Middle frontal gyrus (tissue), 1 donor: ENCODE results near the gene BRD4.

Experiments
- DNase-seq: peaks from one replicate; pipeline ENCODE4 v3.0.0-alpha.2; 2015; ENCODE audit warnings: low spot score; ENCODE audit errors: extremely low spot score

The BRD4 gene

GRCh38 chr19:15316498-15316897, 15.8 kb downstream of the BRD4 start:
- DNase-seq, result no peak

DNA sequence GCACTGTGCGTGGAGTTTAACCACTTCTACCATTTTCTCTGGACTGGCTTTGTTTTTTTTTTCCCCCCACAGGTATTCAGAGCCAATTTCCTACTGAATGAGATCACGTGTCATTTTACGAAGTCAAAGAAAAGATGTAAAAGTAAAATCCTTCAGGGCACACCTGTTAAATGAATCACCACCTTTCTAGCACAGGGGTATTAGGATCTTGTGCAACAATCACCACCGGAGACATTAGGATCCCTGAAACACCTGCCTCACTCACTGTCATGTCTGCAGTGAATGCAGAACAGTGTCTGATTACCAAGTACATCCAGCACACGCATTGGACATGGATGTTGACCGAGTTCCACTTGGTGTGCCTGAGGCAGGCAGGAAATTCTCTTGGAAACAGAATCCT, 17.2 kb downstream of the BRD4 start:
- DNase-seq, result no peak

DNA sequence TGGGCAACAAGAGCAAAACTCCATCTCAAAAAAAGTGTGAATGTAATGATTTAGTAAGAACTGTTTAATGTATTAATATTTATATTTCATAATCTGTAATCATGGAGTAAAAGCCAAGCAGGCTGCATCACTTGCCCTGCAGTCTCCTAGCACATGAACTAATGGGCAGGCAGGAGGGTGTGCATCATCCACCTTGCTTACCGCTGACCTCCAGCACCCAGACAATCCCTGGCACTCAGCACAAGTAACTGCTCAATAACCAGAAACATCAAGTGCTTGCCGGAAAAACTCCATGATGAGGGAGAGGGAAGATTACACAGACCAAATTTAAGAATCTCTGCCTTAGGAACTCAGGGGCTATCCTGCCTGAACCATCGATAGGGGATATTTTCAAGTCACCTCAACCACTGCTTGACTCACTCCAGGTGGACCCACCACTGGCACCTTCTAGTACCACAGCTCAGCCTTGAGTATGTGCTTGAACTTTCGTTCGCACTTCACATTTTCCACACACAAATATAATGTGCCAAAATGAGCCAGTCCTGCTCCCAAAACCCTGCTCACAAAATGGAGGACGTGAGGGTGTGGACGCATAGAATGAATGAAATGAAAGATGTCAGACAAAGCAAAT, 18.6 kb downstream of the BRD4 start:
- no peak for DNase-seq

DNA sequence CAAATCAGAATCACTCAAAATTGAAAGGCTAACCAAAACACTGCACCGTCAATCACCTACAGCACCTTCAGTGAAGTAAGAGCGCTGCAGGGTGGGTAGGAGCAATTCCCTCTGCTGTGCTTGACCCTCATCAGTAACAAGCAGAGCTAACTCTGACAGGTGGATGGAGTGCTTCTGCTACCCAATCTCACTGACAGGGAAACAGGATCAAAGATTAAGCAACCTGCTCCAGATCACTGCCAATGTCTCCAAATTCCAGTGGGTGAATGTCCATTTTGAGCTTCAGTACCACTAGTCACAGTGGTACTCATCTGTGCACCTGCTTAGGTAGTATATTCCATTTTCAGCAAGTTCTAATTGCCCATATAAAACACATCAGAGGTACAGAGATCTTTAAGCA, 25.2 kb downstream of the BRD4 start:
- DNase-seq, result no peak

DNA sequence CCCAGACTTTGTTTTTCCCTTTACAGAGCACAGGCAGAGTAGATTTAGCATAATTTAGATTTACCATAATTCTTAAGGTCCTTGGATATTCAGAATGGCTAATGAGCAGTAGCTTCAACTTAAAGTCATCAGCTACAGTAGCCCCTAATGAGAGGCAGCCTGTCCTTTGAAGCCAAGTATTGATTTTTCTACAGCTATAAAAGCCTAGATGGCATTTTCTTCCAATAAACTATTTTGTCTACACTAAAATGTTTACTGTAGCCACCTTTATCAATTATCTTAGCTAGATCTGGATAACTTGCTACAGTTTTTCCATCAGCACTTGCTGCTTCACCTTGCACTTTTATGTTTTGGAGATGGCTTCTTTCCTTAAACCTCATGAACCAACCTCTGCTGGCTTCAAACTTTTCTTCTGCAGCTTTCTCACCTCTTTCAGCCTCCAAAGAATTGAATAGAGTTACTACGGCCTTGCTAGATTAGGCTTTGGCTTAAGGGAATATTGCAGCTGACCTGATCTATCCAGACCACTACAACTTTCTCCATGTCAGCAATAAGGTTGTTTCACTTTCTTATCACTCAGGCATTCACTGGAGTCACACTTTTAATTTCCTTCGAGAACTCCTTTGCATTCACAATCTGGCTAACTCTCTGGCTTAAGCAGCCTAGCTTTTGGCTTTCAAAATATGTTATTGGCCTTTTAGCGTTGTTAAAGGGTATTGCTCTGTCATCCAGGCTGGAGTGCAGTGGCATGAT, 26.6 kb downstream of the BRD4 start:
- DNase-seq, result no peak

DNA sequence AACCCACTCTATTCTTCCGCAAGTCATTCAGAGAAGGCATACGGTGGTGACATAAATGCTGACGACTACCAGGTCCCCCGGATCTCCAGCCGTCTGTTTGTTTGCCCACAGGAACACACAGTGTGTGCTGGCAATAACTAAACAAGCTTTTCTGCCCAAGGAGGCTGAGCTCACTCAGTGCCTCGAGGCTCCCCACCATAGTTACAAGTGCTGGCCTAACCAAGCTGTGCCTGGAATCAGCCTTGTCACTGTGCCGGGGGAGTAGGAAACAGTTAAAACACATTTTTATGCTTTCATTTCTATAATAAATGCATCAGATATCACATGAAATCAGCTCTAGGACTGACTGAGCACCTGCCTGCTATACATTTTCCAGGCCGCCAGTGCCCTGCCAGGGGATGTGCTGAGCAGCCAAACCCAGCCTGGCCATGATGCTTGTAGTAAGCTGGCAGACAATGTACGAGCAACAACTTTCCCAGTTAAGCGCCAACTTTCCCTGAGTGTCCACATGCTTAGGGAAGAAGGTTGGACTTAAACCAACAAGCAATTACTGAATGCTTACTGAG, 28.1 kb downstream of the BRD4 start:
- DNase-seq, result no peak

DNA sequence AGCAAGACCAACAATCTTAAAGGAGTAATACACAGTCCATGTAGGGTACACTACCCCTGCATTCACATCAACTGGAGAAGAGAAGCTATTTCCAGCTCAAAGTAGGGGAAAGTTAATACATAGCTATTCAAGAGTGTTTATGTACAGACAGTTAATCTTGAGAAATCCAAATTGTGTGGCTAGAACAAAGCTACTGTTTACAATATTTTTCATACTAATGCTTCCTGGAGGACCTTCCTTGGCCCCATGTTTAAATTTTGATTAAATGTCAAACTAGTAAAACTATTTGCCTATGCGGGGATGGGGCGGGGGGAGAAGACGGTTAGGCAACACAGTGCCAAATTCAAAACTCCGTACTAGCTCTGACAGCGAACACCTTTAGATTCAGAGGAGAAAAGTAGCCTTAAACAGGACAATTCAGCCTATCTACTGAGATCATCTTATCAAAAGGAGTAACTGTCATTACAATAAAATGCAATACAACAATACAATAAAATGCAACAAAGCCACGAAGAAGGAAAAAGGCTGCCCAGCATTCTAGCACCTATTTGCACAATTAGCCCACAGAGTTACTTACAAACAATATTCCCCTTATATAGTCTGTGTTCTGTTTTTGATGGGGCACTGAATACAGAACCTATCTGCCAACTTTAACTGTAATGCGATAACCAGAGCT, 29.1 kb downstream of the BRD4 start:
- DNase-seq, result no peak

GRCh38 chr19:15300533-15301197, 31.7 kb downstream of the BRD4 start:
- no peak for DNase-seq

GRCh38 chr19:15299568-15300409, 32.5 kb downstream of the BRD4 start:
- DNase-seq, result no peak

DNA sequence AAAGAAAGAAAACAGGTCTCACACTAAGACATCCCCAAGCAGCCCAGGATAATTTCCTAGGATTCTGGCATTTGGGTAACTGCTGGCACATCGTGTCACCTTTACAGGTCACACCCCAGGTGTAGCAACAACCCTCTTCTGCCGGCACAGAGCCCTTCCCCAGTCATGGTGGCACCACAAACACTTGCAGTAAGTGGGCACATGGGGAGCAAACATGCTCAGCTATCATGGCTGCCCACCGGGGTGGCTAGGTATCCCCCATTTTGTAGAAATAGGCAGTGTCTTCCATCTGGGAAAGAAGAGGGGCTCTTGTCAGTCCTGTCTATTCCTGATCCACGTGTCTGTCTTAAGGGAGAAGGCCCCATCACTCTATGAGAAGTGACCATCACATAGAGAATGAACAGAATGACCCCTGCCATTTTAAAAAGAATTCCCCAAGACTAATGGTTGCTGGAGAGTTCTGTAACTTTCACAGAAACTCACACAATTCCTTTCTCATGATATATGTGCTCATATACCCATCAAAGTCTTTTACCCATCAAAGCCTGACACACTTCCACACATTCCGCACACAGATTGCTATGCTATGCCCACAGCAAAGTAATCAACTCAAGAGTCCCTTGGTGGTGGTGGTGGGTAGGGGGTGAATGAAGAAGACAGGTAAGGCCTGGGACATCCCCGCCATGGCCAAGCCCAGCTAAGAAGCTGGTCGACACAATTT, 33.3 kb downstream of the BRD4 start:
- DNase-seq, result no peak

- DNase-seq, result no peak
These were observed 34.7 kb downstream of the BRD4 start for GRCh38 chr19:15297416-15298224.

GRCh38 chr19:15296841-15297415, 35.4 kb downstream of the BRD4 start:
- no peak for DNase-seq

- no peak for DNase-seq
These were observed 36.0 kb downstream of the BRD4 start for GRCh38 chr19:15296353-15296752.

DNA sequence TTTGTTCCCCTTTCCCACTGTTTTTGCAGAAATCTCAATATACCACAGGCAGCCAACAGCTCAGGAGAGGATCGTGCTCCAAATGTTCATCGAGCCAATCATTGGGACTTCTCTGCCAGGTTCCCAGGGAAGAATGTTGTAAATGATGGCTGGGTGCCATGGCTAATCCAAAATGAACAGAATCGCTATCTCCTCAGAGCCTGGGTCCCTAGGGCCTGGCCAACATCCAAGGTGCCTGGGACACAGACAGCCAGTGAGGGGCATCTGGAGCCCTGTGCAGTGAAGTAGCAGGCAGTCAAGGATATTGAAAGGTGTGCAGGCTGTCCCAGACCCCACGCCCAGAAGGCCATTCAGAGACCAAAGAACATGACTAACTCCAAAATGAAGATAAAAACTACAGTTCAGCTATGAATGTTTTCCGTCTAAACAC, 37.8 kb downstream of the BRD4 start:
- DNase-seq, result no peak

- DNase-seq, result no peak
These were observed 38.4 kb downstream of the BRD4 start for GRCh38 chr19:15293781-15294491.

DNA sequence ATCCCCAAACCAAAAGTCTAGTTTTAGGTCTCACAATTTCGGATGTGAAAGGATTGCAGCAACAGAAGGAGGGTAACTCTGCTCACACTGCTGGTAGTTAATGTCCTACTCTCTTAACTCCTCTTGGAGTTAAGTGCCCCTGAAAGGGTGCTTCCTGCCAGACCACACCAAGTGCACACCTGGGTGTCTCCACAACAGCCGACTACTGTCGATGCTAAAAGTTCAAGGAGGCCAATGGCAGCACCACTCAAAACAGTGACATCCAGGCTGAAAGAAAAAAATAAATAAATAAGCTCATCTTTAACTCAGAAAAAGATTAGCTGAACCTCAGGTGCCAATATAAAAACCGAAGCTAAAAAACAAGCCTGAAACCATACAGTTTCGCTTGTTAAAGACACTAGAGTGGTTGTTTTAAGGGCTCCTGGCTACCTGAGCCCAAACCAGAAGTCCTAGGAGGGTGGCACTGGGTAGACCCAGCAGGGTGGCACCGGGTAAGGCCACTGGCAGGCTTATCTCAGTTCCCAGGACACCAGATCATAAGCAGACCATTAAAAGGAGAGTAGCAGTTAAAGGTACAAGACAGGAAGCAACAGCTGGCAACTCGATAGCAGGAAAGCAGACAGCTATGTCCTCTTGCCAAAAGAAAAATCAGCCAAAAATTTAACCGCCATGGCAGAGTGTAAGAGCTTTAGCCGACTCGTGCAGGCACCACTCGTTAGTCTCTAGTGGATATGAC, 39.3 kb downstream of the BRD4 start:
- no peak for DNase-seq

GRCh38 chr19:15292140-15292539, 40.2 kb downstream of the BRD4 start:
- DNase-seq, result no peak
